GM19240 (cell line): ENCODE measurements around the gene SCN3B.

Experiments used
- DNase-seq: peaks from one replicate; pipeline ENCODE4 v3.0.0; 2011; ENCODE audit warnings: low spot score; ENCODE audit not compliant: insufficient read length

The SCN3B gene

DNA sequence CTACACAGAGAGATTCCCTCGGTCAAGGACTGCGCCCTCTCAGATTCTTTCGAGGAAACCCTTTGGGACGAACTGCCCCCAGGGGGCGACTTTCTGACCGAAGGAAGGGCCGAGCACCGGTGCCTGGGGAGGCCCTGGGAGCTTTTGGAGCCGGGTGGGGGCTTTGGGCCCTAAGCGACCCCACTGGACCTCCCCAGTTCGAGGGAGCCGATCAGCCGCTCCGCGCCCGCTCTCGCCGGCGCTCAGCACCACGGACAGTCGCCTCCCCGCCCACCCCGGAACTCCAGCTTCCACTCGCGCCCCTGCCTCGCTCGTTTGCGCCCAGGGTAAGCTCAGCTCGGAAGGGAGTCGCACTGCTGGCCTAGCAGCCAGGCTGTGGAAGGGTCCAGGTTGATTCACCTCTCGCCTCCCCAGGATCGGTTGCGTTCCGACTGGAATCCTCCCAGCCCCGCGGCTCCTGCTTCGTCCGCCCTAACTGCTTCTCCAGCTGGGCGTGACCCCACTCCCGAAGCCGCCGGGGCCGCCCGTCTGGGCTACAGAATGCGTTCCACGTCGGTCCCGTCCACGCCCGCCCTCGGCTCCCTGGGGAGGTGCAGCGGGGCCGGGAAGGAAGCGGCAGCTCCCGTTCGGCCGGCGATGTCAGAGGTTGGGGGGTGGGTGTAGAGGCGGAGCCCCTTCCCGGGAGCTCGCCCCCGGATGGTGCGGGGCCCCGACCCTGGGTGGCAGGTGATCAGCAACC lies 428 bp downstream of the SCN3B start:
- no peak for DNase-seq

DNA sequence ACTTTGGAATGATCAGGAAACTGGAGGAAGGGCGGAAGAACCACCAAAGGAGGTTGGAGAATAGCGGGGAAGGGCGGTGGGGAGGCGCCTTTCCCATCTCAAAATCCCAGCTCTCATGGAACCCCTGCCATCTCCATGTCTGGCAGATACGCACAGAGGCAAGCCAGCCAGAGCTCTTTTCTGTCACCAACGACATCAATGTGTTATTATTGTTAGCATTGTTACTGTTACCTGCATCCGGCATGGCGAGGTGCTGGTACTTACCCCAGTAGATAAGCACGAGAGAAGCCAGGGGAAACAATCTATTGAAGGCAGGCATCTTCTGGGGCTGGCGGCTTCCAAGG lies 969 bp downstream of the SCN3B start:
- no peak for DNase-seq

DNA sequence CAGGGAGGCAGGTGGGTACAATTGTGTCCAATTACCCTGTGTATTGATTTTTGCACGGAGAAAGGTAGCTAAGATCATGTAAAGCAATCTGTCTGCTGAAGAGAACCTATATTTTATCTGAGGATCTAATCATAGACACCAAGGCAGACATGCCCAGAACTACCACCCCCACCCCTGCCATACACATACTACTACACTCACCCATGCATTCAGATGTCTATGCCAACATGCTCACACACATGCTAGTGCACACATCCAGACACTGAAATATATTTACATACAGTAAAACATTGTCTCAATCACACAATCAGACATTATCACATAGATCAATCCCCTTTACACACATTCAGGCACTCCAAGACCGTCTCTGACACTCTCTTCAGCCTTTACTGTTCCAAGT lies 1.8 kb downstream of the SCN3B start:
- no peak for DNase-seq

DNA sequence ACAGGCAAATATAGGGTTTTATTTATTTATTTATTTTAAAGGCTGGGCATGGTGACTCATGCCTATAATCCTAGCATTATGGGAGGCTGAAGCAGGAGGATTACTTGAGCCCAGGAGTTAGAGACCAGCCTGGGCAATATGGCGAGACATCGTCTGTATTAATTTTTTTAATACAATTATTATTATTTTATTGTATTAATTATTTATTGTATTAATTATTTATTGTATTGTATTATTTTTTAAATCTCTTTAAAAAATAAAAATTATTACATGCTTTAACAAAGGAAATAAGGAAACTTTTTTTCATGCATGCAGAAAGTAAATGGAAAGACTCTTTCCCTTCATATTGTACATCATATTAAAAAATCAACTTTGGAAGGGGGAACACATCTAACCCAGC lies 3.5 kb downstream of the SCN3B start:
- no peak for DNase-seq

GRCh38 chr11:123645286-123645975 lies 9.0 kb downstream of the SCN3B start:
- DNase-seq, result no peak

DNA sequence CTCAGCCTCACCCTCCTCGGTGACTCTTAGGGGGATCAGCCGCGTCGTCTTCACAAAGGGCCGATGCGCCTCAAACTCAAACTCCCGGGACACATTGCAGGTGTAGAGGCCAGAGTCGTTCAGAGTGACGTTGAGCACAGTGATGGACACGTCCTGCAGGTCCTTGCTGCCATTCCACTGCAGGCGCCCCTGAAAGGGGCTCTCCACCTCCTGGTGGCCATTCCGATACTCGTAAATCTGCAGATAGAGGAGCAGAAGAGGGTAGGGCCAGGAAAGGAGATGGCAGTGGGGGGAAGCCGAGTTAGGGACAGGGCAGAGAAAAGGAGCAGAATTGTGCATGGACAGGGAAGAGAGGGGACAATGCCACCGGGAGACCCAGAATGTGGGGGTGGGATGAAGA lies 12.0 kb downstream of the SCN3B start:
- DNase-seq, result no peak

DNA sequence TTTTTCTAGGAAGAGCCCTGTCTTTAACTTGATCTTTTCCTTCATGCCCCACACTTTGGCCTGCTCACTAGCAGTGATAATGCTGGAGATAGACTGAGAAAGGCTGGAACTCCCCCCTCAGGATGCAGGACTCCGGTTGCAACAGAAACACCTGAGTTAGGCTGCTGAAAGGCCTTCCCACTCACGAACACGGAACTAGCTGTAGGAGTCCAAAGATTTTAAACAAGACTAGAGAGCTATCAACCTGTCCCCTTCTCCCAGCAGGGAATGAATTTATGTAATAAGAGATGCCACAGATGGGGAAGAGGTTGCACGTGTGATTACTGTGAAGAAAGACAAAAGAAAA lies 13.0 kb downstream of the SCN3B start:
- no peak for DNase-seq

GRCh38 chr11:123640677-123641494 lies 13.5 kb downstream of the SCN3B start:
- DNase-seq, result peak; percentile 38

DNA sequence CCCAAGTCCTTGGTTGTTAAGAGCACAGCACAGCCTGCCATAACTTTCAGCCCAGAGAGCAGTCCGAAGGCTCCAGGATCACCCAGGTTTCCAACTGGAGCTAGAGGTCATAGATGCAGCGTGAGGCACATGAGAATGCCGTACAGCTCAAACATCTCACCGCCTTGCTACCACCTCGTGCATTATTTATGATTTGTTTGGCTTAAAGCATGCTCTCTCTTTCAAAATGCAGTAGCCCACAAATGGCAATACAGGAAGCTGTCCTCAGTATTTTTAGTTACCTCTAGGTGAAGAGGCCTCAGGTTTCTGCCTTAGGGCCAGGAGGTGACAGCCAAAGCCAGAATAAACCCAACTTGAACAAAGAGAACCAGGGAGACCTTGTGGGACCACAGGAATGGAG lies 14.4 kb downstream of the SCN3B start:
- no peak for DNase-seq

DNA sequence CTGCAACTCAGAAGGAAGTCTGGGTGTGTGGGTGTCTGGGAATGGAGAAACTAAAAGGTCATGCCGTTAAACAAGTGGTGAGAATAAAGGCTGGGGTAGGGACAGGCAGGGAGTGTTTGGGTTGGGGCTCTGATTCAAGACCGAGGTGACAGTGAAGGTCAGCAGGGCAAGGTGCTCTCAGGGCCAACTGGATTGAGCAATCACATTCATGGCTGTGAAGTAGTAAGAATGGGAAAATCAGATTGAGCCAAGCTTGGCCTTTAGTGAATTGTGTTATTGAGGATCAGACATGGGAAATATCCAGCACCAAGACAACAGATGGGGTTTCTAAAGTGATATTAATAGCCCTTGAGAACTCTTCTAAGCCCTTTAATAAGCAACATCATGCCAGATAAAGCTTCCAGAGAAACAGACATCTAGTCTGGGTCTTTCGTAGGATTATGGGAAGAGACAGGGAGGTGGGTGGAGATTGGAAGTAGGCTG lies 24.3 kb downstream of the SCN3B start:
- DNase-seq, result no peak

DNA sequence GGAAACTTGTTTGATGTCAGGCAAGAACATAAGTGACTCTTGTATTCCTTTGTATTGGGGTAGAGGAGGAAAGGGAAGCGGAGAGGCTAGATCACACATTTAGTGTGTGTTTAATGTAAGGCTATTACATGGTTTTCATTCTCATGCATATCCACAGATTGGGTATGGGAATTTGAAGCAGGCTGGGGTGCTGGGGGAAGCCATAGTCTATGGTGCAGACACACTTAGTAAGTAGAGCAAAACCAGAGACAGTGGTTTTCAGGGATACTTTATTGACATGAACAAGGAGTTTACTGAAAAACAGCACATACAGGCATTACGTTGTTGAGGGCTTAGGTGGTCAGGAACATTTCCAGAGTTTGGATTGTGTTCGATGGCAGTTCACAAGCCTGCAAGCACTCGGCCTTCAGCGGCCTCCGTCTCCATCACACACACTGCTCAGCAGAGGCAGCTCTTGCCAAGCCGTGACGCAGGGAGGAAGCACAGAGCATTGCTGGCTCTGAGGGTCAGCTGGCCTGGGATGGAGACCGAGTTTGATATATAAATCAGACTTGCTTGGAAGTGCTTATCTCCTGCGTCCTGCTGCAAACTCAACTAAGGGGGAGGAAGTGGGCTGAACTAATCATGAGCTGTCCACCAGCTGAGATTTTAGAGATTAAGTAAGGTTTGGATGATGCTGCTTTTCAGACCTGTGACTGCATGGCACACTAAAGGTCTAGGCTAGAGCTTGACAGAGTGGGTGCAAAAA lies 25.3 kb downstream of the SCN3B start:
- no peak for DNase-seq

DNA sequence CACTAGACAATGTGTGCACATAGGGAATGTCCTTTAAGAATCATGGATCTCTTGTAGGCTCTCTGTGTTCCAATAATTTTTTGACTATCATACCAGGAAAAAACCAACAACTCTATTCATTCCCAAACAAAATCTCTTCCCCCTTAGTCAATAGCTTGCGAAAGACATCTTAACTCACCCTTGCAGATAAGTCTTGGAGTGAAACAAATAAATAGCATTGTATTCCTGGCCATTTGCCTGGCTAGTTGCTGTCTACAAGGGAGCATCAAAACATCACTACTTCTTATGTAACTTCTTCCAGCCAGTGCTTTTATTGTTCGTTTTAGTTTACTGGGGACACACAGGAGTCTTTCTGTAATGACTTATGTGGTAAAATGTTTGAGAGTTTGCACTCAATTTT lies 29.4 kb downstream of the SCN3B start:
- DNase-seq, result no peak

DNA sequence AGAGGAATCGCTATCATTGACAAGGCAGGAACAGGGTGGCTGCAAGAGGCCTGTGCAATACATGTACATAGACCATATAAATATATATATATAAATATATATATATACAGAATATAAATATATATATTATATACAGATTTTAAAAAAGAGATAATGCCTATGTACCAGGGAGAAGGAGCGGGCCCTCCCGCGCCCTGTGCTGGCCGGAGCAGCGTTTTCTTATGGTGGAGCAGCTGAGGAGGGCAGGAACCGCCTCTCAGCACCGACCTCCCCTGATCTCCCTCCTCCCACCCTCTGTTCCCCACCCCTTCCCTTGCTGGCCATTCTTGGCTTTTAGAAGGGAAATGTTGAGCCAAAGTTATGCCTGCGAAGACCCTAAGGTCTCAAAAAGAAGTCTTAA lies 31.8 kb downstream of the SCN3B start:
- DNase-seq, result no peak

GRCh38 chr11:123616505-123617198 lies 37.8 kb downstream of the SCN3B start:
- DNase-seq, result no peak

DNA sequence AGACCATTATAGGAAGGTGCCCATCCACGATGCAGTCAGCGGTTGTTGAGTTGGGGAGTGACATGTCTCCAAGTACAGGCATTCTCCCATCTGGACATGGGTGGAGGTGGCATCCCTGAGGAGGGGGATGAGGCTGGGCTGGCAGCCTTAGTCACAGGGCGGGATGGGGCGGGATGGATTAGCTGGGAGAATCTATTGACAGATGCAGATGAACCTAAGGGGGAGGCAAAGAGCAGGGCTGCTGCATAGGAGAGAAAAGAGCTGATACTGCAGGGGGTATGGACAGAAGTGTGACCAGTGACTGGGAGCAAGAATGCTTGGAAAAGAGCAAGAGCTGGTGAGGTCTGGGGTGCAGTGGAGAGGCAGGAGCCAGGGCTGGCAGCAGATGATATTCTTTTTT lies 42.7 kb downstream of the SCN3B start:
- DNase-seq, result no peak

- DNase-seq, result no peak
These were observed 45.5 kb downstream of the SCN3B start for GRCh38 chr11:123608945-123609344.

DNA sequence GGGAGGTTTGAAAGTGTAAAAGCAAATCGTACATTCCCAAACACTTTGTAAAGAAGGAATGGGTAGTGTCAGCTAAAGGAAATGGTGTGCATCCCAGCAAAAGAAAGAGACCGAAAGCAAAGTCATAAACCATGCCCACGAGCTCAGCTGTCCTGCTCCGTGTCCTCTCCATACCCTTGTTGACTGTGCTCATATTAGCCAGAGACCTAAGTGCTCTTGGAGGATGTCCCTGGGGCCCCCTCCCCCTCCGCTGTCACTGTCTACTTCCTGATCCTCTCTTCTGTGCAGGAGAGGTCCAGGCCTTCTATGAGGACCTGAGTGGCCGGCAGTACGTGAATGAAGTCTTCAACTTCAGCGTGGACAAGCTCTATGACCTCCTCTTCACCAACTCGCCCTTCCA lies 46.1 kb downstream of the SCN3B start:
- no peak for DNase-seq

DNA sequence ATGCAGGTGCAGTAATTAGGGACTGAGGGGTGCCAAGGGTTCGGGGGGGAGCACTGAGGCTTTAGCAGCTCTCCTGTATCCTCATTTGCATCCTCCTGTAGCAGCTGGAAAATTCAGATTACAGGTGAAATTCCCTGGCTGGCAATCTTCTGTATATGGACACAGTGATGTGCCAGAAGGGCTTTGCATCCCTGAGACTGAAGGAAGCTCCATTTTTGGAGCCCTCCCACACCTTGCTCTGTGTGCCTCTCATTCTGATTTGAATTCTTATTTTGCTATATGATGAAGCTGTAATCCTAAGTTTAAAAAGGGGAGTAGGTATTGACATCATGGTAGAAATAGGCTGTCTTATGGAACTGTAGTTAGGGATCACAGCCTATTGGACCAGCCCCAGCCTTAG lies 46.6 kb downstream of the SCN3B start:
- DNase-seq, result no peak

DNA sequence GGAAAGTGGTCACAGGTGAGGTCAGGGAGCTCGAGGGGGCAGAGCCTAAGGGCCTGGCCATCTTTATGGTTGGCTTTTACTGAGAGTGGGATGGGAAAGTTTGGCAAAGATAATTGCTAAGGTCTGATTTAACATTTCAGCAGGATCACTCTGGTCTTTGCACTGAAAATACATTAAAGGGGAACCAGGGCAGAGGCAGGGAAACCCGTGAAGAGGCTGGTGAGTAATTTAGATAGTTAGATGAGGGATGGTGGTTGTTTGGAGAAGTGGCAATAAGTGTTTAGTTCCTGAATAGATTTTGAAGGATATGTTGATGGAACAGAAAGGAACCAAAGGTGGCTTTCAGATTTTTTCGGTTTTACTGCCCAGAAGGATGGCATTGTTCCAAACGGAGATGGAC lies 50.8 kb downstream of the SCN3B start:
- DNase-seq, result no peak

DNA sequence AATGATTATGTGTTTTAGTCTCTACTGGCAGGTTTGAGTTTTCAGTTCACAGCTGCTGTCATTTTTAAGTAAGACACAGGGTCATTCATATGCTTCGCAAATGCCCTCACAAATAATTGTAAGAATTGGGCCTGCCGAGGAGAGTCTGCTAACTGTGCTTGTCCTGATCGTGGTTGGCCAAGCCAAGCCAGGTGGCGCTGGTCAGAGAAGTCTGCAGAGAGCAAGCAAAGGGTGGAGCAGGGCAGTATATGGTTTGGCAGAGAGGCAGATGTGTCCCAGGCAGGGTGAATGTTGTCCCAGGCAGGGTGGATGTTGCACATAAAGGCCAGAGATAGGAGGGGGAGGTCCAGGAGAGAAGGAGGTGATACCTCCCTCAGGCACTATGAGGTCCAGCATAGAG lies 52.7 kb downstream of the SCN3B start:
- DNase-seq, result no peak

- DNase-seq, result no peak
These were observed 53.3 kb downstream of the SCN3B start for GRCh38 chr11:123601136-123601535.
